C1 segment of cervical spinal cord (tissue), 14 donors: Measurements from ENCODE around the gene TRMU.

Source experiments
- DNase-seq, 14 donors: peaks; one replicate each; lab custom pipeline; 2025; lab: John Stamatoyannopoulos, UW

The TRMU gene

GRCh38 chr22:46335201-46336118 lies at the start of gene TRMU:
TSS of gene TRMU (plus strand) at chr22:46335714. CDS start at chr22:46335765, 51 bp downstream.
- peak in 13 of 14 donors; percentile 54 to 87 (median 68) for DNase-seq

GRCh38 chr22:46286006-46286405 lies 49.5 kb upstream of the TRMU start:
- DNase-seq, result no peak

- no peak for DNase-seq
These were observed 48.3 kb upstream of the TRMU start for GRCh38 chr22:46286941-46287872.

GRCh38 chr22:46287873-46288751 lies 47.4 kb upstream of the TRMU start:
- DNase-seq, result no peak

GRCh38 chr22:46288846-46289243 lies 46.7 kb upstream of the TRMU start:
- DNase-seq, result no peak

- DNase-seq, result no peak
These were observed 46.1 kb upstream of the TRMU start for GRCh38 chr22:46289244-46289891.

- no peak for DNase-seq
These were observed 45.2 kb upstream of the TRMU start for GRCh38 chr22:46290121-46290842.

- DNase-seq, result no peak
These were observed 44.4 kb upstream of the TRMU start for GRCh38 chr22:46290843-46291785.

GRCh38 chr22:46292173-46292572 lies 43.3 kb upstream of the TRMU start:
- DNase-seq, result no peak

- DNase-seq, result peak in 1 of 14 donors; percentile 23
These were observed 42.8 kb upstream of the TRMU start for GRCh38 chr22:46292732-46293131.

GRCh38 chr22:46293577-46294260 lies 41.8 kb upstream of the TRMU start:
- peak in 7 of 14 donors; percentile 2 to 44 (median 18) for DNase-seq

GRCh38 chr22:46294784-46295183 lies 40.7 kb upstream of the TRMU start:
- no peak for DNase-seq

- DNase-seq, result no peak
These were observed 40.1 kb upstream of the TRMU start for GRCh38 chr22:46295277-46295971.

GRCh38 chr22:46296257-46297150 lies 39.0 kb upstream of the TRMU start, which contains the start of gene GTSE1:
TSS of gene GTSE1 (plus strand) at chr22:46296870. CDS start at chr22:46297401, 531 bp downstream.
- peak; percentile 74 to 95 (median 92) for DNase-seq

- no peak for DNase-seq
These were observed 38.2 kb upstream of the TRMU start for GRCh38 chr22:46297151-46297812.

GRCh38 chr22:46299101-46299500 lies 36.4 kb upstream of the TRMU start:
- DNase-seq, result no peak
